GM19463 (cell line): ENCODE data around the gene NEURL1B.
"Not testable (repeated sequence)": the region's sequence is repeated elsewhere in the genome, so short reads cannot be mapped to it uniquely, and the experiment has no call there.

Experiments
- ATAC-seq: cut with Tn5 transposase; IDR thresholded peaks from one replicate; pipeline ENCODE4 v1.9.1; 2021; ENCODE audit warnings: mild to moderate bottlenecking, moderate library complexity; ENCODE audit not compliant: unreplicated experiment

Gene NEURL1B

DNA sequence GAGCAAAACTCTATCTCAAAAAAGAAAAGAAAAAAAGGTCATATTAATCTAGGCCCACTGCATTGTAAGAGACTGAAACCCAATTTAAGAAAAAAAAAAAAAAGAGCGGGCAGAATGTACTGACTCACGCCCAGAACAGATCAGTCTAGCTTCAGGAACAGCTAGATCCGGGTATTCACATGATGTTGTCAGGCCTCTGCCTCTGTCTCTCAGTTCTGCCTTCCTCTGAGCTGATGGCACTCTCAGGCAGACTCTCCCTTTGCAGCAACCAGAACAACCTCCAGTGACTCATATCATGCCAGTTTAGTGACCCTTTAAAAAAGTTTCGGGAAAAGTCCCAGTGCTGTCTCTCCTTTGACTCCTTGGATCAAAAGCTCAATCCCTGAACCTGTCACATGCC, 53.0 kb downstream of the NEURL1B start:
- ATAC-seq = no peak

DNA sequence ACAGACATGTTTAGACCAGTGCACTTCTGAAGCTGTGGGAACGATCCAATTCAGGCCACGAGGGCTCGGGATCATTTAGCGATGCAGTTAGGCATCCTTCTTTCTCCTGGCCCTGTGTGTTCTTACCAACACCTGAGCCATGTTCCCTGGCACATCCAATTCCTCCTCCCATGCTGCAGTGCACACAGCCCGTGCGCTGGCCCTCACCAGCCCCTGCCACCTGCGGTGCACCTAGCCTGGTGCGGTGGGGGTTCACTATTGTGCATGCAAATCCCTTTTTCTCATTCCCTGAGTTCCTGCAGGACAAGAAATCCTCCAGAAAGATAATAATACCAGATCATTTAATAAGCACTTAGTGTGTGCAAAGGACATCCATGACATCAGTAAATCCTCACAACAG, 53.5 kb downstream of the NEURL1B start:
- no peak for ATAC-seq

DNA sequence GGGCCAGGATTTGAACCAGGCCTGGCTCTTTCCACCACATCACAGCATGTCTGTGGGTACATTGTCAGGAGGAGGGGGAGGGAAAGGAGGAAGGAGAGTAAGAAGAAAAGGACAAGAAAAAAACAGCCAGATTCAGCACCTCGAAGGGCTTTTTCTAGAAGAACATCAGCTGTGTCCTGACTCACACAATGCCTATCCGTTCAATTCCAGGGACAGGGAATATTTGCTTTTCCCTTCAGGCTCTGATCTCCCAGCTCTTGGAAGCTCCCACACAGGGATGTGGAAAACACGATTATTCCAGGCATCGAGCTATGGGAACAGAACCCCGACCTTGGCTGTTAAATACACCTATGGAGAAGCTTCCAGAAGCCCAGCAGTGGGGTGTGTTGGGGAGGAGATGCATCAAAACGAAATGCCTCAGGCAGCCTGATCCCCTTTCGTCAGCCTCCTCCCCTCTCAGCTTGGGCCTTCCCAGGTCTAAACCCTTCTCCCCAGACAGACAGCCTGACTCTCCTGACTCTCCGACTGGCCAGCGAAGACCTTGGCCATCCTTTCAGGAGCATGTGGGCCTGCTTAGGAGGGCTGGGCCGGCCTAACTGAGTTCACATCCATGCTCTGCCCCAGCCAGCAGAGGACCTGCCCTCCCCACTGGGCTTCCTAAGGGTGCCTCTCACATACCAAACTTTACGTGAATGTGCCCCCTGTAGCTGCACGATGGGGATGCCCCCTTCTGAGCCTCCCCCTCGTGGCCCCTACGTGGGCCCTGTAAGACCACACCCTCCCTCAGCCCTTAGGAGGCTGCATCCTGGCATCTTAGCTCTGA, 54.4 kb downstream of the NEURL1B start:
- no peak for ATAC-seq

DNA sequence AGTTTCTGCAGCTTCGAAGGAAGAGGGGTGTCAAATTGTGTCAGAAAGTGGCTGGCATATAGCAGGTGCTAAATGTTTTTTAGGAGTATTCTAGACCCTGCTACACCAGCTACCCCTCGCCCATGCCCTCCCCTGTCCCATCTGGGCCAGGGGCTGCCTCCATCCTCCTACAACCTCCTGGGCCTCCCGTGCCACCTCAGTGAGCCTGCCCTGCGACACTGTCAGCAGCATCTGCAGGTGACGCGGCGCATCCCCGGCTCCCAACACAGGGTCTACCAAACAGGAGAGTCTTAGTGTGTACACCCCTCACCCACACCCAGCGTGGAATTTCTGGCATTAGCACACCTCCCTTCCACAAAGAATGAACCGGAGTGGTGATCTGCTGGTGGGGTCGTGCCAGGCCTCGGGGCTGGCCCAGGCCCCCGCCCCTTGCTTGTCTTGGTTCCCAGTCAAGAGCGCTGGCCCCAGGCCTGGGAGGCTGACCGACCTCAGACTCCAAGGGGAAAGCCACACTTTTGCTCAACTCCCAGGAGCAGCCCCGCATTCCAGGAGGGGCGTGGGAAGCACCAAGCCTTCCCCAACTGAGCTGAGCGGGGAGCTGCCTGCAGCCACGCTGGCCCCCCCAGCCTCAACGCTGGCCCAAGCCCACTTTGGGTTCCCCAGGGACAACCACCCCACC, 55.2 kb downstream of the NEURL1B start:
- no peak for ATAC-seq

DNA sequence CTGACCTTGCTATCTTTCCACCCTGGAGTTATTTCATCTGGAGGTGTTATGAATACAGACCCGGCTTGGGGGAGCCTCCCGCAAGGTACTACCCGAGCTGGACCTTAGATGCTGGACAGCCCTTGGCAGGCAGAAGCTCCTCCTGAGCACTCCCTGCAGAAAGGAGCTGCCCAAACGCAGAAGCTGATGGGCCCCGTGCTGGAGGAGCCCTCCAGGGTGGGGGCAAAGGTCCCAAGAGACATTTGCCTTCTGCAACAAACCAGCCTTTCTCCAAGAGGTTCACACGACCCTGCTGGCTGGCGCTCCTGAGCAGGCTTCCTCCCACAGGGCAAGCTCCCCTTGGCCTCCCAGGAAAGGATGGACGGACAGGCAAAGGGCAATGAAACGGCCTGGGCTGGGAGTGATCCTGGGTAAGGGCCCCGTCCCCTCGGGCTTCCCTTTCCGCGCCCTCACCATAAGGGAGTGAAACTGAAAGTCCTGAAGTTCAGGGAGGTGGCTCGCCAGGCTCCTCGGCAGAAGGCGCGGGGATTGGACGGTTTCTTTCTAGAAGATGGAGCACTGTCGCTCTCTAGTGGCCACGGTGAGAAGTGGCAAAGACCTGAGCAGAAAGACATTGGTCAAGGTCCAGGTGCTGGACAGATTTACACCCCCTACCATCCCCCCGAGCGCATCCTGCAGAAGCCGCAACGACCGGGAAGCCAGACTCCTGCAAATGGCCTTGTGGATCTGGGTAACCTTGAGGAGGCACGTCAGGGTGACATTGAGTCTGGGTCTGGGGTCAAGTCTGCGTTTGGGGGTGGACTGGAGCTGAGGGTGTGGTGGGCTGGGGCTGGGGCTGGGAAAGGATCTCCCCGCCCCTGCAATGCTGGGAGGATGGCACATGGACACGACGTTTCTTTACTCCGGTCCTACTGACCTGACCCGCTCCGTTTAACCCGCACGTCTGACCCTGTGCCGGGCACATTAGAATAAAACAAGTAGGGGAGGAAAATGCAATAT, 56.4 kb downstream of the NEURL1B start:
- peak; percentile 90 for ATAC-seq

DNA sequence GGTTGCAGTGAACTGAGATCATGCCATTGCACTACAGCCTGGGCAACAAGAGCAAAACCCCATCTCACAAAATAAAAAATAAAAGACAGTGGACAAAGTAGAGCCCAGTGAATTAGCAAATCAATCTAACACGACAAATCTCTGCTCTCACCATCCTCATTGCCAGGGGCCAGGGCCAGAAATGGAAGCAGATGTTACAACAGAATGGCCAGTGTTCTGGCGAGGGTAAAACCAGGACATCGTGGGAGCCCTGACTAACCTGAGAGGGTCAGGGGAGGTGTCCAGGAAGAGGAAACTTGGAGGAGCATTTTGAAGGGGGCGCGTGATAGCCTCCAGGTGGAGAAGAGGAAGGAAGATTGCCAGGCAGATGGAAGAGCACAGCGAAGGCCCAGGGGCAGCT, 58.4 kb downstream of the NEURL1B start:
- ATAC-seq = no peak

DNA sequence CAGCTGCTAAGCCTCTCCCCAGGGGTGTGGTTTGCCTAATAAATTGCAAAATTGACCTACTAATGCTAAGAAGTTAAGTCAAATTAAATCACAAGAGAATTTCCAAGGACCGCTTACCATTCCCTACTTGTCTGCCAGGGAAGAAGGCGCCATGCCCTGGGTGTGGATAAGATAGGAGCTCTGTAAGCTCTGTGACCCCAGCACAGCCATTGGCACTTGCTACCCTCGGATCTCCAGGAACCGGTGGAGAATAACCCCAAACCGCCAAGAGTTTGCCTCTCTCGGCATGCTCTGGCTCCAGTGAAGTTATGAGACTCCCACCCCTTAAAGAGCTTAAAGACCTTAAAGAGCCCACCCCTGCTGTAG, 58.9 kb downstream of the NEURL1B start:
- no peak for ATAC-seq

DNA sequence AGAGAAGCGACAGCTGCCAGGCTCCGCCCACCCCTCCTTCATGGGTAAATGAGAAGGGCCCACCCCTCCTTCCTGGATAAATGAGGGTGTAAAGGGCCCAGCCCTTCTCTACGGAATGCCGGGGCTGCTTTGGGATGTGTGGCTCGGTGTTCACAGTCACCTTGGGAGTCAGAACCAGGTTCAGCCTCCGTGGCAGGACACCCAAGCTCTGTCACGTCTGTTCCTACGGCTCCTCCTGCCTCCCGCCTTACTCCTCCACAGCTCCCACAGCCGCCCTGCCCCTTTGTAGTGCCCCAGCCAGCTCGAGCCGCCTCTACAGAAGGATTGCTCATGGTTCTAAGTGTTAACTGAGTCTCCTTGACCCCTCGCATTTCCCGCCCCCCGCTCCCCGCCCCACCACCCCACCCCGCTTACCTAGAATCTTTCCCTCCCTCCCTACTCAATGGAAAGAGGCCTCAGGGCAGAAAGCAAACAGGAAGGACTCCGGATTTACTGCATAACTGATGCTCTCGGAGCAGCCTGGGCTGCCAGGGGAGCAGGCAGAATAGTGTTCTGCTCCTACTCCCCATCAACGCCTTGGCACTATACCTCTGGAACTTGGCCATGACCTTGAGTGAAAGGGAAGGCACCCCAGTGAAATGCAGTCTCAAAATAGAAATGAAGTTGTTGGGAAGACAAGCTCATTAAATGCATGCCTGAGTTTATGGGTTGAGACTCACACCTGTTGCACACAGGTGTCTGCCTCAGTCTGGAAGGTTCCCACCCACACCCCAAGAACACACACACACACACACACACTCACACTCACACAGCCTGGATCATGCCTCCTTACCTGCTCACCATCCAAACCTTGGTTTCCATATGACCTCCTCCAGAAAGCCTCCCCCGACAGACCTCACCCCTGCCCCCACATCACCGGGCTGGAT, 59.6 kb downstream of the NEURL1B start:
- ATAC-seq = no peak

DNA sequence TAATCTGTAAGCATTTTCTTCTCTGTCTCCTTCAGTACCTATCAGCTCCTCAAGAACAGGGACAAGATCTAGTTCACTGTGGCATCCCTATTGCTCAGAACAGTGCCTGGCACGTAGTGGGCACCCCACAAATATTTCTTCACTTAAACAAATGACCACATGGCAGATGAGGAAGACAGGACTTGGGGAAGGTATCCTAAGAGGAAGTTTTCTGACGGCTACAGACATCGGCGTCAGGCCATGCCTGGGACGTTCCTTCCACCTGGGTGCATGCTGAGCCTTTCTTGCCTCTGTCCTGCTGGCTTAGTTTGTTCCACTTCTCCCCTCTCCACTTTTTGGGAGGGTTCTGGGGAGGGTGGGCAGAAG, 60.2 kb downstream of the NEURL1B start:
- ATAC-seq = no peak

DNA sequence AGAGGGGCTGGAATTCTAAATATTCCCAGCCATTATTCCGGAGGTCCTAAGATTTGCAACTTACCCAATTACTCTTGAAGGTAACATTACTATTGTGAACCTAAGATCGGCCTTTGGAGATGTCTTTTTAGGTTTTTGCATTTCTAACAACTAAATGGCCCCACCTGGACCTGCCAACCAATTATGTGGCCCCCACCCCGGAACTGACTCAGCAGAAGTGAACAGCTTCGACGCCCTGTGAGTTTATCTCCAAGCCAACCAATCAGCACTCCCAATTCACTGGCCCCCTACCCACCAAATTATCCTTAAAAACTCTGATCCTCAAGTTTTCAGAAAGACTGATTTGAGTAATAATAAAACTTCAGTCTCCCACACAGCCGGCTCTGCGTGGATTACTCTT, 62.9 kb downstream of the NEURL1B start:
- ATAC-seq = no peak

DNA sequence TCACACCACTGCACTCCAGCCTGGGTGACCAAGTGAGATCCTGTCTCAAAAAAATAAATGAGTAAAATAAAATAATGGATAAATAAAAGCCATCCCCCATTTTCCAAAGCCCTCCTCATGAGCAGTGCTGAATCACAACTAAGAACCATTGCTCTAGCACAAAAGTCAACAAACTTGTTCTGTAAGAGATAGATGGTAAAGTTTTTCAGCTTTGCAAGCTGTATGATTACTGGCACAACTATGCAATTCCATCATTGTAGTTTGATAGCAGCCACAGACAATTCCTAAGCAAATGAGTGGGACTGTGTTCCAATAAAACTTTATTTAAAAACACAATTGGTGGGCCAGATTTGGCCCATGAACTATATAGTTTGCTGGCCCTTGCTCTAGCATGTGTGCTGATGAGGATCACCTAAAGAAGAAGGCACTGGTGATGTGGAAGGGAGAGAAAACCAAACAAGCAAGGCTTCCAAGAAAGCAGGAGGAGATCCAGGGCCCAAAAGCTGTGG, 64.6 kb downstream of the NEURL1B start:
- ATAC-seq = no peak

DNA sequence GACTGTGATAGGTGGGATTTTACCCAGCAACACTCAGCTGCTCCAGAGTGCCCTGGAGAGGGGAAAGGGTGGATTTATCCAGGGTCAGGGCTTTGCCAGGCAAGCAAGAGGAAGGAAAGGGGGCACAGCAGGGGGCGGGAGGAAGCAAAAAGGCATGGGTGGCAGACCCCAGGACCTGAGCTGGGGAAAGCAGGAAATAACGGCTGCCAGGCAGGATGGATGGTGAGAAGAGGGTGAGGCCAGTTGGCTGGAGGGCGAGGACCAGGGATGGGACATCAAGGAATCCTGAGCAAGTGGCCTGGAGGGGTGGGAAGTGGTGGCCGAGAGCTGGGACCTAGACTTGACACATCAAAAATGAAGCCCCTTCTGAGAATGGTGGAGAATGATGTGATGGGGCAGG, 65.7 kb downstream of the NEURL1B start:
- ATAC-seq = no peak

DNA sequence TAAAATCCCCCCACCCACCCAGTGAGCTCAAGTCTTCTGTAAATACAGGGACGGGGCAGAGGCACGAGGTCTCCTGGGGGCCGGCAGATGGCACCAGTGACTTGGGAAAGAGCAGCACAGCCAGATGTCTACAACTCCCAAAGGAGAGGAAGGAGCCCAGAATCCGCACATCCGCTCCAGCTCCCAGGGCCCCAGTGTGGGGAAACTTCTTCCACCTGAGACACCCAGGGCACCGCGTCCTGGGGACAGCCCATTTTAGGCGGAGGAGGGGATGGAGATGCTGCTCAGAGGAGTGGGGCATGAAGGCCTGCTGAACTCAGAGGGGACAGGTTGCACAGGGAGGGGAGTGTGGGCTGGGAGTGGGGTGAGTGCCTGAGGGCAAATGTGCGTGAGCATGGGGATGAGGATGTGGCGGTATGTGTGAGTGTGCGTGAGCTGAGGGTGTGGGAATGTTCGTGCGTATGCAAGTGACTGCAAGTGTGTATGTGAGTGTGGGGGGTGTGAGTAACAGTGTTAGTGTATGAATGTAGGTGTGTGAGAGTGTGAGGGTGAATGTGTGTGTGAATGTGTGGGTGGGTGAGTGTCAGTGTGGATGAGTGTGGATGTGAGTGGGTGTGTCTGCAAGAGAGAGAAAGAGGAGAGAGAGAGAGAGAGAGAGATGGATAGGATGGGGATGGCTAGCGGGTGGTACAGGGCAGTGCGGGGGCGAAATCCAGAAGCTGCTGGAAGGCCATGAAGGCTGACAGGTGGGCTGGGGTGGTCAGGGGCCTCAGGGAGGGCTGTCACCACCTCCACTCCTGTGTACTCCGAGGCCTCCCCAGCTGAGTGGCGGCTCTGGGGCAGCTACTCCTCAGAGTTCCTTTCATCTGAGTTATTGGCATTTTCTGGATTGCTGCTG, 66.5 kb downstream of the NEURL1B start:
- ATAC-seq = no peak

DNA sequence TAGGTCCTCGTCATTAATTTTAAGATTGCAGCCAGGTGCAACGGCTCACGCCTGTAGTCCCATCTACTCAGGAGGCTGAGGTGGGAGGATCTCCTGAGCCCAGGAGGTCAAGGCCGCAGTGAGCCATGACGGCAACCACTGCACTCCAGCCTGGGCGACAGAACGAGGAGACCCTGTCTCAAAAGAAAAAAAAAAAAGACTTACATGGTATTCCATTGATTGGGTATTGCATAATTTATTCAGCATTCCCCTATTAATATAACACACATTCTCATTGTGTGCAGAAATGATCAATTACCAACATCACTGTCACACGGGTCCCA, 67.1 kb downstream of the NEURL1B start:
- ATAC-seq = no peak

DNA sequence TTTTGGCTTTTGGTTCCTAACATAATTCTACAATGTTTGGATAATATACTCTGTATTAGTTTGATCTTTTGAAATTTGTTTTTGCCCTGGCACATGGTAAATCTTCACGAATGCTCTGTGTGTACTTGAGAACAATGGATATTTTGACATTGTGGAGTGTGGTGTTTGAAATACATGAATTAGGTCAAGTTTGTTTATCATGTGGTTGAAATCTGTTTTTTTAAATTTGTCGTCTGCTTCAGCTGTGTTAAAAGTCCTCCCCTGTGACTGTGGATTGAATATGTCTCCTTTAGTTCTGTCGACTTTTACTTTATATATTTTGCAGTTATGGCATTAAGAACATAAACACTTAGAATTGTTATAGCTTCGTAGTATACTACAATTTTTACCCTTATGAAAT, 69.6 kb downstream of the NEURL1B start:
- ATAC-seq = no peak

DNA sequence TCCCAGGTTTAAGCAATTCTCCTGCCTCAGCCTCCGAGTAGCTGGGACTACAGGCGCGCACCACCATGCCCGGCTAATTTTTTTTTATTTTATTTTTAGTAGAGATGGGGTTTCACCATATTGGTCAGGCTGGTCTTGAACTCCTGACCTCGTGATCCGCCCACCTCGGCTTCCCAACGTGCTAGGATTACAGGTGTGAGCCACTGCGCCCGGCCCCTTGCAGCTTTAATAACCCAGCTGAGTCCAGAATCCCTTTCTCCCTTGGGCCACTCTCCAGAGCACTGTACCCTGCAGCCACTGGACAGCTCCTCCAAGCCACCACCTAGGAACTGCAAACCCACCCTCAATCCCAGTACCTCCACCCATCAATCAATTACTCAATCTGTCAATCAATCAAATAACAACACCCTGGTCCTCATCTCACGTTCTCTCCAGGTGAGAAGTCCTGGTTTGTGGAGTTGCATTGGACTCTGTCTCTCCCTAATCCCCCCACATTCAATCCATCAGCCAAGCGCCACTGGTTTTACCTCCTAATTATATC, 70.3 kb downstream of the NEURL1B start:
- not testable (repeated sequence) for ATAC-seq

DNA sequence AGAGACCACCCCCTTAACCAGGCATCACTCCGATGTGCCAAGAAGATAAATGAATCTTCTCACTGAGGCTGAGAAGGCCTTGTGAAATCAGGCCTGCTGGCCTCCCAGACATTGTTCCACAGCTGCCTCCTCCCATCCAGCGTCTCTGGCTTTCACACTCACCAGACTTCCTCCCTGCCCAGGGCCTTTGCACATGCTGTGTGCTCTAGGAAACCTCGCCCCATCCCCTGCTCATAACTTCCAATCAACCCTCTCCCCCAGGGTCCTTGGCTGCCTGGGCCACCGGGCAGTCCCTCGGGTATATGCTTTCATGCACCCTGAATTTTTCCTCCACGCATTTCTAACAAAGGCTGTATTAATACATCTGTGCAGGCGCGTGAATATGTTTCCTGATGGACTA, 71.5 kb downstream of the NEURL1B start:
- ATAC-seq = no peak

DNA sequence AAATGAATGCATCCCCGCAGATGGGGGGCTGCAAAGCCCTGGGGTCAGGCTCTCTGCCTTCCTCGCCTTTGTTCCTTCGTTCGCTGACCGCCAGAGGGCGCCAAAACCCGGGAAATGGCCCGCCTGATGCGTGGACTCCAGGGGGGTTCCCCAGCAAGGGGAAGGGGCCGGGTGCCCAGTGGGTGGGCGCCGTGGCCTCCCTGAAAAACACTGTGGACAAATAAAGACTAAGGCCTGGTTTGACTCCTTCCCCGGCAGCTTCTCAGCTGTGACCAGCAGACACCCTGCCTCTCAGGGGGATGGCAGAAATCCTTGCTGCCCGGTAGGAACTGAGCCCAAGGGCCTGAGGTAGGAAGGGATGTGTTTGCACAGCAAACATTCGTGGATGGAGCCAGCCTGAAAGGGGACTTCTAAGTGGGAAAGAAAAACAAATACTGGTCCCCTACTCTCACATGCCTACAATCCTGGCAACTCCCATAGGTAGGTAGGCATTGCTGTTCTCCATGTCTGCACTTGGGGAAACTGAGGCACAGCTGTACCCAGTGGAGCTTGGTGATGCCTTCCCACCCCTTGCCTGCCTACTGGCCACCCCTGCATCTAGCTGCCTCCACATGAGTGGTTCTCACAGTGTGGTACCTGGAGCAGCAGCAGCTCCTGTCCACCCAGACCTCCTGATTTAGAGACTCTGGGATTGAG, 72.2 kb downstream of the NEURL1B start:
- no peak for ATAC-seq
